WTC11 (cell line): ENCODE results near the gene CISTR. TPM values are rescaled to one million over a fixed set of nuclear protein-coding genes. Genes with fewer than 3 reads are reported as not detected.

Experiments used
- ATAC-seq: fragments of 200-7000 bp; cut with Tn5 transposase; 2 replicates; pipeline ENCODE4 v1.10.0; 2021; ENCODE audit warnings: mild to moderate bottlenecking, moderate library complexity
- CTCF ChIA-PET: fragments of 300-600 bp; sonication (Branson Sonifier 250); formaldehyde crosslinking; loops from one replicate; lab custom pipeline; 2021; ENCODE audit warnings: antibody characterized with exemption; lab: Charles Lee
- POLR2A ChIA-PET: fragments of 350-600 bp; sonication (Branson Sonifier 250); formaldehyde crosslinking; loops from one replicate; lab custom pipeline; 2021; ENCODE audit warnings: antibody characterized with exemption; lab: Charles Lee
- DNase-seq: peaks from one replicate; pipeline ENCODE4 v3.0.0; 2021; ENCODE audit warnings: low spot score
- H3K27ac Mint-ChIP-seq: 2 replicates; pipeline ENCODE4 v1.8.0; 2021; ENCODE audit warnings: mixed read lengths
- H3K27me3 Mint-ChIP-seq: 2 replicates; pipeline ENCODE4 v1.8.0; 2021; ENCODE audit warnings: low read depth, mild to moderate bottlenecking, moderate library complexity, mixed read lengths
- H3K36me3 Mint-ChIP-seq: 2 replicates; pipeline ENCODE4 v1.8.0; 2021; ENCODE audit warnings: mixed read lengths
- H3K4me1 Mint-ChIP-seq: 2 replicates; pipeline ENCODE4 v1.8.0; 2022; ENCODE audit warnings: mixed read lengths
- H3K4me3 Mint-ChIP-seq: 2 replicates; pipeline ENCODE4 v1.8.0; 2021; ENCODE audit warnings: mild to moderate bottlenecking, moderate library complexity, mixed read lengths
- H3K9me3 Mint-ChIP-seq: 2 replicates; pipeline ENCODE4 v1.8.0; 2021; ENCODE audit warnings: mixed read lengths
- ATF1 ChIP-seq: sonication (generic); formaldehyde crosslinking; IDR thresholded peaks from 2 replicates; pipeline ENCODE4 v1.8.1; 2023; ENCODE audit warnings: mild to moderate bottlenecking, moderate library complexity, missing genetic modification reagents
- CREB1 ChIP-seq: sonication (generic); formaldehyde crosslinking; IDR thresholded peaks from 2 replicates; pipeline ENCODE4 v1.8.0; 2023; ENCODE audit warnings: mild to moderate bottlenecking, missing genetic modification reagents
- ELF4 ChIP-seq: sonication (generic); formaldehyde crosslinking; IDR thresholded peaks from 2 replicates; pipeline ENCODE4 v1.8.1; 2022; ENCODE audit warnings: low read depth, mild to moderate bottlenecking, moderate library complexity, missing genetic modification reagents
- ESRRA ChIP-seq: sonication (generic); formaldehyde crosslinking; IDR thresholded peaks from 2 replicates; pipeline ENCODE4 v1.8.1; 2022; ENCODE audit warnings: mild to moderate bottlenecking, missing genetic modification reagents, borderline replicate concordance
- ETV6 ChIP-seq: sonication (generic); formaldehyde crosslinking; IDR thresholded peaks from 2 replicates; pipeline ENCODE4 v1.8.1; 2022; ENCODE audit warnings: mild to moderate bottlenecking, missing genetic modification reagents
- FOXP1 ChIP-seq: sonication (generic); formaldehyde crosslinking; IDR thresholded peaks from 2 replicates; pipeline ENCODE4 v1.8.0; 2022; ENCODE audit warnings: missing genetic modification reagents, mild to moderate bottlenecking, moderate library complexity, borderline replicate concordance
- GABPB1 ChIP-seq: sonication (generic); formaldehyde crosslinking; IDR thresholded peaks from 2 replicates; pipeline ENCODE4 v1.8.1; 2023; ENCODE audit warnings: mild to moderate bottlenecking, missing genetic modification reagents
- GTF2I ChIP-seq: fragments of 250-450 bp; sonication (Bioruptor Pico); conservative IDR thresholded peaks from 2 replicates; pipeline ENCODE4 v1.4.0; 2021; ENCODE audit warnings: mild to moderate bottlenecking
- NFATC4 ChIP-seq: fragments of 250-450 bp; sonication (Bioruptor Pico); IDR thresholded peaks from 2 replicates; pipeline ENCODE4 v1.9.0; 2021; ENCODE audit warnings: mild to moderate bottlenecking
- NR1H2 ChIP-seq: sonication (generic); formaldehyde crosslinking; IDR thresholded peaks from 2 replicates; pipeline ENCODE4 v1.9.0; 2021; ENCODE audit warnings: mild to moderate bottlenecking, moderate library complexity, missing genetic modification reagents
- NR2C2 ChIP-seq: sonication (generic); formaldehyde crosslinking; IDR thresholded peaks from 2 replicates; pipeline ENCODE4 v1.8.0; 2022; ENCODE audit warnings: mild to moderate bottlenecking, missing genetic modification reagents
- OVOL2 ChIP-seq: fragments of 250-450 bp; sonication (Bioruptor Pico); IDR thresholded peaks from 2 replicates; pipeline ENCODE4 v1.9.0; 2021; ENCODE audit warnings: mild to moderate bottlenecking, borderline replicate concordance
- RELA ChIP-seq: sonication (generic); formaldehyde crosslinking; IDR thresholded peaks from 2 replicates; pipeline ENCODE4 v1.8.1; 2022; ENCODE audit warnings: missing genetic modification reagents, mild to moderate bottlenecking, borderline replicate concordance
- SOX15 ChIP-seq: fragments of 250-450 bp; sonication (Bioruptor Pico); IDR thresholded peaks from 2 replicates; pipeline ENCODE4 v1.9.0; 2021; ENCODE audit warnings: mild to moderate bottlenecking
- SP1 ChIP-seq: sonication (generic); formaldehyde crosslinking; conservative IDR thresholded peaks from 2 replicates; pipeline ENCODE4 v1.8.1; 2022; ENCODE audit warnings: missing genetic modification reagents
- ZNF219 ChIP-seq: sonication (generic); formaldehyde crosslinking; IDR thresholded peaks from 2 replicates; pipeline ENCODE4 v1.8.0; 2023; ENCODE audit warnings: missing genetic modification reagents, mild to moderate bottlenecking, borderline replicate concordance
- ZNF232 ChIP-seq: sonication (generic); formaldehyde crosslinking; IDR thresholded peaks from 2 replicates; pipeline ENCODE4 v1.8.0; 2022; ENCODE audit warnings: mild to moderate bottlenecking, missing genetic modification reagents
- ZNF416 ChIP-seq: fragments of 250-450 bp; sonication (Bioruptor Pico); IDR thresholded peaks from 2 replicates; pipeline ENCODE4 v1.9.0; 2021; ENCODE audit warnings: mild to moderate bottlenecking, inconsistent platforms
- ZNF671 ChIP-seq: fragments of 250-450 bp; sonication (Bioruptor Pico); IDR thresholded peaks from 2 replicates; pipeline ENCODE4 v1.8.0; 2021; ENCODE audit warnings: mild to moderate bottlenecking
- total RNA-seq: library from RNA; stranded (reverse); gene quantifications from 3 replicates; pipeline ENCODE4 v1.2.3, GENCODE V29; 2021
- TF ChIP-seq, protein P1 (sequence below): fragments of 250-450 bp; sonication (Bioruptor Pico); IDR thresholded peaks from 2 replicates; pipeline ENCODE4 v1.9.0; 2021; ENCODE audit warnings: moderate library complexity, mild to moderate bottlenecking, inconsistent platforms, borderline replicate concordance
- TF ChIP-seq, protein P2 (sequence below): sonication (generic); formaldehyde crosslinking; IDR thresholded peaks from 2 replicates; pipeline ENCODE4 v1.8.1; 2023; ENCODE audit warnings: mild to moderate bottlenecking, missing genetic modification reagents, borderline replicate concordance
- TF ChIP-seq, protein P3 (sequence below): fragments of 250-450 bp; sonication (Bioruptor Pico); IDR thresholded peaks from 2 replicates; pipeline ENCODE4 v2.1.2; 2022; ENCODE audit warnings: mild to moderate bottlenecking, moderate library complexity
- TF ChIP-seq, protein P4 (sequence below): sonication (generic); formaldehyde crosslinking; IDR thresholded peaks from 2 replicates; pipeline ENCODE4 v1.8.1; 2022; ENCODE audit warnings: low read depth, mild to moderate bottlenecking, moderate library complexity, missing genetic modification reagents, borderline replicate concordance
- TF ChIP-seq, protein P5 (sequence below): sonication (generic); formaldehyde crosslinking; conservative IDR thresholded peaks from 2 replicates; pipeline ENCODE4 v1.8.1; 2023; ENCODE audit warnings: mild to moderate bottlenecking, low read depth, missing genetic modification reagents, moderate library complexity

The CISTR gene
- total RNA-seq, 1 experiment from 2014 or later = 0.81 TPM

DNA sequence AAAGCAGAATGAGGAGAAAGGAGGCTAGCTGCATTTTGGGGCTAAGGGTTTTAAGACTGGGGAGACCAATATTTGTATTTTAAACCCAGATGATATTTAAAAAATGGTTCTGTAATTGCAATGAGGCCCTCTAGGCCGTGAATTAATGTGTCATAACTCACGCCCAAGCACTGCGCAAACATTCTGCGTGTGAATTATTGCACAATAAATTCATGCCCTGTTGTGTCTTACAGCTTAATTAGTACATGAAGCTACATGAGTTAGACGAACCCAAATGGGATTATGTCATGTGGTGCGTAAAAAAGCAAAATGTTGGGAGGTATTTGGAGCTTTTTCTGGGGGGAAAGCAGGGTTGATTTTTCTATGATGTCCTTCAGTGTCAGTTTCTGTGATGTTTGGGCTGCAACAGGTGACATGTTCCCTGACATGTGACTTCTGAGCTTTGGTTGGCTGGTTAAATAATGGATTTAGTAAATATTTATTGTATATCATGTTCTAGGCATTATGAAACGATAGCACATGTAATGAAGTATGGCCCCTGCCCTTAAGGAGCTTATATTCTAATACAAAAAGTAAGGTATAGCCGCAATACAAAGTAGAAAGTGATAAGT, 30.4 kb upstream of the CISTR start (continued):
- TF ChIP-seq, protein P1, sequence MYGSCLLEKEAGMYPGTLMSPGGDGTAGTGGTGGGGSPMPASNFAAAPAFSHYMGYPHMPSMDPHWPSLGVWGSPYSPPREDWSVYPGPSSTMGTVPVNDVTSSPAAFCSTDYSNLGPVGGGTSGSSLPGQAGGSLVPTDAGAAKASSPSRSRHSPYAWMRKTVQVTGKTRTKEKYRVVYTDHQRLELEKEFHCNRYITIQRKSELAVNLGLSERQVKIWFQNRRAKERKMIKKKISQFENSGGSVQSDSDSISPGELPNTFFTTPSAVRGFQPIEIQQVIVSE (CRISPR knock-in tag) = no peak
- TF ChIP-seq, protein P2, sequence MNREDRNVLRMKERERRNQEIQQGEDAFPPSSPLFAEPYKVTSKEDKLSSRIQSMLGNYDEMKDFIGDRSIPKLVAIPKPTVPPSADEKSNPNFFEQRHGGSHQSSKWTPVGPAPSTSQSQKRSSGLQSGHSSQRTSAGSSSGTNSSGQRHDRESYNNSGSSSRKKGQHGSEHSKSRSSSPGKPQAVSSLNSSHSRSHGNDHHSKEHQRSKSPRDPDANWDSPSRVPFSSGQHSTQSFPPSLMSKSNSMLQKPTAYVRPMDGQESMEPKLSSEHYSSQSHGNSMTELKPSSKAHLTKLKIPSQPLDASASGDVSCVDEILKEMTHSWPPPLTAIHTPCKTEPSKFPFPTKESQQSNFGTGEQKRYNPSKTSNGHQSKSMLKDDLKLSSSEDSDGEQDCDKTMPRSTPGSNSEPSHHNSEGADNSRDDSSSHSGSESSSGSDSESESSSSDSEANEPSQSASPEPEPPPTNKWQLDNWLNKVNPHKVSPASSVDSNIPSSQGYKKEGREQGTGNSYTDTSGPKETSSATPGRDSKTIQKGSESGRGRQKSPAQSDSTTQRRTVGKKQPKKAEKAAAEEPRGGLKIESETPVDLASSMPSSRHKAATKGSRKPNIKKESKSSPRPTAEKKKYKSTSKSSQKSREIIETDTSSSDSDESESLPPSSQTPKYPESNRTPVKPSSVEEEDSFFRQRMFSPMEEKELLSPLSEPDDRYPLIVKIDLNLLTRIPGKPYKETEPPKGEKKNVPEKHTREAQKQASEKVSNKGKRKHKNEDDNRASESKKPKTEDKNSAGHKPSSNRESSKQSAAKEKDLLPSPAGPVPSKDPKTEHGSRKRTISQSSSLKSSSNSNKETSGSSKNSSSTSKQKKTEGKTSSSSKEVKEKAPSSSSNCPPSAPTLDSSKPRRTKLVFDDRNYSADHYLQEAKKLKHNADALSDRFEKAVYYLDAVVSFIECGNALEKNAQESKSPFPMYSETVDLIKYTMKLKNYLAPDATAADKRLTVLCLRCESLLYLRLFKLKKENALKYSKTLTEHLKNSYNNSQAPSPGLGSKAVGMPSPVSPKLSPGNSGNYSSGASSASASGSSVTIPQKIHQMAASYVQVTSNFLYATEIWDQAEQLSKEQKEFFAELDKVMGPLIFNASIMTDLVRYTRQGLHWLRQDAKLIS (CRISPR knock-in tag) = no peak
- TF ChIP-seq ZNF671 (CRISPR knock-in tag) (no peak), ZNF416 (CRISPR knock-in tag) (no peak), SOX15 (CRISPR knock-in tag) (no peak)
- TF ChIP-seq, protein P3, sequence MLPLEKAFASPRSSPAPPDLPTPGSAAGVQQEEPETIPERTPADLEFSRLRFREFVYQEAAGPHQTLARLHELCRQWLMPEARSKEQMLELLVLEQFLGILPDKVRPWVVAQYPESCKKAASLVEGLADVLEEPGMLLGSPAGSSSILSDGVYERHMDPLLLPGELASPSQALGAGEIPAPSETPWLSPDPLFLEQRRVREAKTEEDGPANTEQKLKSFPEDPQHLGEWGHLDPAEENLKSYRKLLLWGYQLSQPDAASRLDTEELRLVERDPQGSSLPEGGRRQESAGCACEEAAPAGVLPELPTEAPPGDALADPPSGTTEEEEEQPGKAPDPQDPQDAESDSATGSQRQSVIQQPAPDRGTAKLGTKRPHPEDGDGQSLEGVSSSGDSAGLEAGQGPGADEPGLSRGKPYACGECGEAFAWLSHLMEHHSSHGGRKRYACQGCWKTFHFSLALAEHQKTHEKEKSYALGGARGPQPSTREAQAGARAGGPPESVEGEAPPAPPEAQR = no peak

DNA sequence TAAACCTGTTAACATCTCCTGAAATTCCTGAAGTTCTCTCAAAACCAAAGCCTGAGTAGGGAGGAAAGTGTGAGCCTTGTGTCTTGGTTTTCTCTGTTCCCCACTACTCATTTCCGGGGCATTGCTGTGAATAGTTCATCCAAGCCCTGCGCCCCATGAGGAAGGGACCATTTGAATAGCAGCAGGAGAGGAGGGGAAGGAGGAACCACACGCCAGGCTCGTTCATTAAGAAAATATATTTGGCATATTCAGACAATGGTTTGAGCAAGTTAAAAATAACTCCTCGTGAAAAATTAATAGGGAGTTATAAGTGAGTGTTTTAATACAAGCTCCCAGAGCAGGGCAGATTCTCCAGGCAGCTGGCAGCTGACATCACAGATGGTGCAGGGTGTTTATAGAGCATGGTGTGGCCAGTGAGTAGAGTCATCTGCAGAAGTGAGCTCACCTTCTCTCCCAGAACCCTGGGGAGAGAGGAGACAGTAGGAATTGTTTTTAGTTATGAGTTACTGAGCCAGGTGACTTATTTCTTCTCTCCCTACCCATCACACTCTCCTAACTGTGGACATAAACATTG, 29.5 kb upstream of the CISTR start:
- no peaks in the 10 kb centered on the region for H3K9me3 Mint-ChIP-seq
- no peak overlapping the region for H3K27ac Mint-ChIP-seq
- H3K4me3 Mint-ChIP-seq = no peak overlapping the region
- POLR2A ChIA-PET = no interaction called here
- CTCF ChIA-PET = interaction anchor here (0.7 to 2.9 kb wide), 5 partner anchors 11 to 35 kb away, joined by 3 to 10 read pairs (median 6); no protein-coding TSS in a partner anchor
- peak; percentile 77 for ATAC-seq
- TF ChIP-seq ZNF219 (CRISPR knock-in tag) = no peak
- TF ChIP-seq, all 79 proteins: peak for 0
- peaks cover 19% of the 10 kb centered on the region for H3K4me1 Mint-ChIP-seq
- DNase-seq = no peak
- no peaks in the 10 kb centered on the region; the same call in 1 of the 2 replicates for H3K27me3 Mint-ChIP-seq
- H3K36me3 Mint-ChIP-seq = no peaks in the 10 kb centered on the region

DNA sequence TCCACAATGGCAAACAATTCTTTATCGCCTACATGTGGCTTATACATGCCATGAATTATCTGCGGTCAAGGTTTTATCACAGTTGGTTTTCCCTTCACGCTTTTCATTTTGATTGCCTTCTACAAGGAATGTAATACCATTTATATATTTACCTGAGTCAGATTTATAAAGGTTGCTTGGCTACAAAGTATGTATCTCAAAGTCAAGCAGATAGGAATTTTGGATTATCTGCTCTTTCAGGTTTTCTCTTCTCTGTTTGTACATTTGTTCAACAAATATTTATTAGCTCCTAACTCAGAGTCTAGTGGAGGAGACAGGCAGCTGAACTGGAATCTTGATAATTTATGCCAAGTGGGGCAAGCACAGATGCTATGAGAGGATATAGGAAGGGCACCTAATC, 28.5 kb upstream of the CISTR start:
- no peaks in the 10 kb centered on the region for H3K9me3 Mint-ChIP-seq
- no peaks in the 10 kb centered on the region; the same call in none of the 2 replicates for H3K27me3 Mint-ChIP-seq
- POLR2A ChIA-PET = no interaction called here
- CTCF ChIA-PET = interaction anchor here (0.9 to 2.2 kb wide), 4 partner anchors 9 to 37 kb away, joined by 3 to 12 read pairs (median 4); no protein-coding TSS in a partner anchor
- DNase-seq (no peak), ATAC-seq (no peak)
- H3K36me3 Mint-ChIP-seq = no peaks in the 10 kb centered on the region
- H3K4me3 Mint-ChIP-seq = no peak overlapping the region
- H3K4me1 Mint-ChIP-seq = peaks cover 19% of the 10 kb centered on the region
- H3K27ac Mint-ChIP-seq = no peak overlapping the region
- TF ChIP-seq RELA (CRISPR knock-in tag) = no peak
- no peak for TF ChIP-seq NR2C2 (CRISPR knock-in tag)
- TF ChIP-seq, protein P4, sequence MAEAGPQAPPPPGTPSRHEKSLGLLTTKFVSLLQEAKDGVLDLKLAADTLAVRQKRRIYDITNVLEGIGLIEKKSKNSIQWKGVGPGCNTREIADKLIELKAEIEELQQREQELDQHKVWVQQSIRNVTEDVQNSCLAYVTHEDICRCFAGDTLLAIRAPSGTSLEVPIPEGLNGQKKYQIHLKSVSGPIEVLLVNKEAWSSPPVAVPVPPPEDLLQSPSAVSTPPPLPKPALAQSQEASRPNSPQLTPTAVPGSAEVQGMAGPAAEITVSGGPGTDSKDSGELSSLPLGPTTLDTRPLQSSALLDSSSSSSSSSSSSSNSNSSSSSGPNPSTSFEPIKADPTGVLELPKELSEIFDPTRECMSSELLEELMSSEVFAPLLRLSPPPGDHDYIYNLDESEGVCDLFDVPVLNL (CRISPR knock-in tag) = no peak
- TF ChIP-seq SP1 (CRISPR knock-in tag) = no peak
- TF ChIP-seq OVOL2 = no peak
- TF ChIP-seq ZNF232 (CRISPR knock-in tag) = no peak
- TF ChIP-seq ATF1 (CRISPR knock-in tag) = no peak
- no peak for TF ChIP-seq NR1H2 (CRISPR knock-in tag)
- TF ChIP-seq, protein P5, sequence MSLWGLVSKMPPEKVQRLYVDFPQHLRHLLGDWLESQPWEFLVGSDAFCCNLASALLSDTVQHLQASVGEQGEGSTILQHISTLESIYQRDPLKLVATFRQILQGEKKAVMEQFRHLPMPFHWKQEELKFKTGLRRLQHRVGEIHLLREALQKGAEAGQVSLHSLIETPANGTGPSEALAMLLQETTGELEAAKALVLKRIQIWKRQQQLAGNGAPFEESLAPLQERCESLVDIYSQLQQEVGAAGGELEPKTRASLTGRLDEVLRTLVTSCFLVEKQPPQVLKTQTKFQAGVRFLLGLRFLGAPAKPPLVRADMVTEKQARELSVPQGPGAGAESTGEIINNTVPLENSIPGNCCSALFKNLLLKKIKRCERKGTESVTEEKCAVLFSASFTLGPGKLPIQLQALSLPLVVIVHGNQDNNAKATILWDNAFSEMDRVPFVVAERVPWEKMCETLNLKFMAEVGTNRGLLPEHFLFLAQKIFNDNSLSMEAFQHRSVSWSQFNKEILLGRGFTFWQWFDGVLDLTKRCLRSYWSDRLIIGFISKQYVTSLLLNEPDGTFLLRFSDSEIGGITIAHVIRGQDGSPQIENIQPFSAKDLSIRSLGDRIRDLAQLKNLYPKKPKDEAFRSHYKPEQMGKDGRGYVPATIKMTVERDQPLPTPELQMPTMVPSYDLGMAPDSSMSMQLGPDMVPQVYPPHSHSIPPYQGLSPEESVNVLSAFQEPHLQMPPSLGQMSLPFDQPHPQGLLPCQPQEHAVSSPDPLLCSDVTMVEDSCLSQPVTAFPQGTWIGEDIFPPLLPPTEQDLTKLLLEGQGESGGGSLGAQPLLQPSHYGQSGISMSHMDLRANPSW = no peak
- no peak for TF ChIP-seq GABPB1 (CRISPR knock-in tag)
- no peak for TF ChIP-seq ETV6 (CRISPR knock-in tag)
- TF ChIP-seq ESRRA = no peak
- TF ChIP-seq CREB1 (CRISPR knock-in tag) = no peak
- TF ChIP-seq GTF2I (CRISPR knock-in tag) = no peak
- no peak for TF ChIP-seq ELF4 (CRISPR knock-in tag)
- no peak for TF ChIP-seq FOXP1 (CRISPR knock-in tag)
- no peak for TF ChIP-seq NFATC4 (CRISPR knock-in tag)
